Measurements from ENCODE around the gene SPDYE4.

SPDYE4 gene

DNA sequence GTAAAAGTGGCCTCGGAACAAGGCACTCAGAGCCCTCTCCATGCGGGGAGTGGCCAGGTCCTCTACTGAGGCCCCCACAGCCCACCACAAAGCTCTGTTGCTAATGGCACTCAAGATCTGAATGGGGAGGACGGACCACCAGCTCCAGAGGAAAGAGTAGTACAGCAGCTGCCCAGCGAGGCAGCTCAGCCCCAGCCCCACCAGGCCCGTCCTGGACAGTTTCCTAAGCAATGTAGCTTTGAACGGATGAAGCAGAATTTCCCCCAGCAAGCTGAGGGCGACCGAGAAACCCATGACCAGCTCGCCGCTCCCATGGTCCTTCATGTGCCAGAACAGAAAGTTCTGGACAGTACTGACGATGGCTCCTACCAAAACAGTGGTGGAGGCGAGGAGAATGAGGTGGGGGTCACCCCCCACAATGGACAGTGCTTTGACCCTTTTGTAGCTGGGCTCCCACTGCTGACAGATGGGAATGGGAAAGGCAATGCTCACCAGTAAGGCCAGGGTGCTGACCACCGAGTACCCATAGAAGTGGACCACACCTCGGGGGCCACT, 39.4 kb upstream of the SPDYE4 start:
- Histone ChIP-seq H3K27me3 (ENCODE audit: control insufficient read depth, insufficient read depth, low read length) (no peaks in the 10 kb centered on the region), H3K4me3 (ENCODE audit: low read depth, low read length) (no peak overlapping the region), H3K9ac (ENCODE audit: low read depth, low read length) (no peak overlapping the region), H3K4me1 (ENCODE audit: control insufficient read depth, insufficient read depth, low read length) (peaks cover 4% of the 10 kb centered on the region), H3K9me3 (ENCODE audit: control insufficient read depth, insufficient read depth, low read length) (no peaks in the 10 kb centered on the region), H3K36me3 (ENCODE audit: control insufficient read depth, insufficient read depth, low read length) (no peaks in the 10 kb centered on the region)

DNA sequence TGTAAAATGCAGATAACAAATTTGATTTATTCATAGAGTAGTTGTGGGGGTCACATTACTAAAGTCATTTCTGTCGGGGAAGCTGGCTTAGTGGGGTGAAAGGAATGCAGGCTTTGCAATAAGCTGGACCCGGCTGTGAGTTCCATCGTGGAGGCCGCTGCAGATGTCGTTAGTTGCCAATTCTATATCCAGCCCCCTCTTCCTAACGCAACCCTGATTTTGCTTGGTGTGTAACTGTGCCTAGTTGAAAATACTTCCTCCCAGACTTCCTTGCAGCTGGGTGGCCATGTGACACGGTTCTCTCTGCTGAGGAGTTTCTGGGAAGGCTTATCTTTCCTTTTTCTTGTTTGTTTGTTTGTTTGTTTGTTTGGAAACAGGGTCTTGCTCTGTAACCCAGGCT, 36.3 kb upstream of the SPDYE4 start:
- no peak overlapping the region for H3K4me3 ChIP-seq (ENCODE audit: low read depth, low read length)
- H3K4me1 ChIP-seq (ENCODE audit: control insufficient read depth, insufficient read depth, low read length): peaks cover 6% of the 10 kb centered on the region
- peaks cover 4% of the 10 kb centered on the region for H3K9me3 ChIP-seq (ENCODE audit: control insufficient read depth, insufficient read depth, low read length)
- no peak overlapping the region for H3K9ac ChIP-seq (ENCODE audit: low read depth, low read length)
- H3K36me3 ChIP-seq (ENCODE audit: control insufficient read depth, insufficient read depth, low read length): no peaks in the 10 kb centered on the region
- no peaks in the 10 kb centered on the region for H3K27me3 ChIP-seq (ENCODE audit: control insufficient read depth, insufficient read depth, low read length)

DNA sequence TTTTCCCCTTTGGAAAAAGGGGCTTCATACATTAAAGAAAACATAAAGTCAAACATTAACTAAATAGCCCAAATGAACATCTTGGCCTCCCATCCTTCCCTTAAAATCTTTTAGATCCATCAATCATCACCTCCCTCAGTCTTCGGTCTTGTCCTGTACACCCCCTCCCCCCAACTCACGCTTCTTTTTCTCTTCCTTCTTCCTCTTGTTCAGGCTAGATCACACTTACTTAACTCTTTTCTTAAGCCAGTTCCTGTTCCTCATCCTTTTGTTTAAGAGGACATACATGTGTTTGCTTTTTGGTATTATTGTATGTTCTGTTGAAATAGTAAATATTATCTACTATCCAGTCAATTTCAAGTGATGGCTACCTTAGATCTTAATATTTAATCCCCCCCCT, 35.3 kb upstream of the SPDYE4 start:
- H3K36me3 ChIP-seq (ENCODE audit: control insufficient read depth, insufficient read depth, low read length): no peaks in the 10 kb centered on the region
- no peaks in the 10 kb centered on the region for H3K27me3 ChIP-seq (ENCODE audit: control insufficient read depth, insufficient read depth, low read length)
- peaks cover 4% of the 10 kb centered on the region for H3K9me3 ChIP-seq (ENCODE audit: control insufficient read depth, insufficient read depth, low read length)
- no peak overlapping the region for H3K9ac ChIP-seq (ENCODE audit: low read depth, low read length)
- peaks cover 5% of the 10 kb centered on the region for H3K4me1 ChIP-seq (ENCODE audit: control insufficient read depth, insufficient read depth, low read length)
- H3K4me3 ChIP-seq (ENCODE audit: low read depth, low read length): no peak overlapping the region

DNA sequence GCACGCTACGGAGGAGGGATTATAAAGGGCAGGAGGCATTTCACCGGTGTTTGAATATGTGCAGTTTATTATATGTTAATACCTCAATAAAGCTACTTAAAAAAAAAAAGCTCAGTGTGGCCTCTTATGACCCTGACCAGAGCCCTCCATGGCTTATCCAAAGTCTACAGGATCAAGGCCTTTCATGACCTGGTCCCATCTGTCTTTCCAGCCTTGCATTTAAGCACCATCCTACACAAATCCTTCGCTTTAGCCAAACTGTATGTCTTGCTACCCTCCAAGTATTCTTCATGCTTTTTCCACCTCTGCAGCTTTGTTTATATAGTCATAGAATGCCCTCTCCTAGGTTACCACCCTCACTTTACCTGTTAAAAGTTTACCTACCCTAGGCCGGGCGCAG, 34.3 kb upstream of the SPDYE4 start:
- Histone ChIP-seq H3K4me1 (ENCODE audit: control insufficient read depth, insufficient read depth, low read length) (peaks cover 5% of the 10 kb centered on the region), H3K36me3 (ENCODE audit: control insufficient read depth, insufficient read depth, low read length) (no peaks in the 10 kb centered on the region), H3K9ac (ENCODE audit: low read depth, low read length) (no peak overlapping the region), H3K4me3 (ENCODE audit: low read depth, low read length) (no peak overlapping the region), H3K9me3 (ENCODE audit: control insufficient read depth, insufficient read depth, low read length) (peaks cover 4% of the 10 kb centered on the region), H3K27me3 (ENCODE audit: control insufficient read depth, insufficient read depth, low read length) (no peaks in the 10 kb centered on the region)

DNA sequence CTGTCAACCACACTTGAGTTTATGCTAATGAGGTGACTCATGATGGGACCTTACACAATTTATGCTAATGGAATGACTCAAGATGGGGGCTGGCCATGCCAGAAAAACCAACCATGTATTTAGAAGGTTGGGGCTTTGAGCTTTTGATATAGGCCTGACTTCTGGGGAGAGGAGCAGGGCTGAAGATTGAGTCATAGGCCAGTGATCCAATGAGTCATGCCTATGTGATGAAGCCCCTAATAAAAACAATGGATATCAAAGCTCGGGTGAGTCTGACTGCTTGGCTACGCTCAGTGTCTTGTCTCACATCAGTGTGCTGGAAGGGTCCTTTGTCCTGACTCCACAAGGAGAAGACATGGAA, 33.5 kb upstream of the SPDYE4 start:
- Histone ChIP-seq H3K27me3 (ENCODE audit: control insufficient read depth, insufficient read depth, low read length) (no peaks in the 10 kb centered on the region), H3K36me3 (ENCODE audit: control insufficient read depth, insufficient read depth, low read length) (no peaks in the 10 kb centered on the region), H3K9me3 (ENCODE audit: control insufficient read depth, insufficient read depth, low read length) (peaks cover 4% of the 10 kb centered on the region), H3K4me1 (ENCODE audit: control insufficient read depth, insufficient read depth, low read length) (peaks cover 5% of the 10 kb centered on the region), H3K4me3 (ENCODE audit: low read depth, low read length) (no peak overlapping the region), H3K9ac (ENCODE audit: low read depth, low read length) (no peak overlapping the region)

DNA sequence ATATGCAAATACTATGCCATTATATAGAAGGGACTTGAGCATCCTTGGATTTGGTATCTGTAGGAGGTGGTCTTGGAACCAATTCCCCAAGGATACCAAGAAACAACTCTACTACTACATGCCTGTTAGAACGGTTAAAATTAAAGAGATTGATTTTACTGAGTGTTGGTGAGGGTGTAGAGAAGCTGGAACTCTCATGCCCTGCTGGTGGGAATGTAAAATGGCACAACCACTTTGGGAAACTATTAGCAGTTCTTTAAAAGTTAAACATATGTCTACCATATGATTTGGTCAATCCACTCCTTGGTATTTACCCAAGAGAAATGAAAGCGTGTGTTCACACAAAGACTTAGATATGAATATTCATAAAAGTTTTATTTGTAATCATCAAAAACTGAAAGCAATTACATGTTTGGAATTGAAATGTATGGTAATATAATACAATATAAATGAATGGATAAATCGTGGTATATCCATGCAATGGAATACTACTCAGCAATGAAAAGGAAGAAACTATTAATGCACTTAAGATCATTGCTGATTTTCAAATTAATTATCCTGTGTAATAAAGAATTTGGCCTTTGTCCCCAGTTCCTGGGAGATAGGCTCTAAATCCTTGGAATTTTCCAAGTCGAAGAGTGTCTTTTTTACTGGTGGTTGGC, 33.0 kb upstream of the SPDYE4 start:
- Histone ChIP-seq H3K27me3 (ENCODE audit: control insufficient read depth, insufficient read depth, low read length) (no peaks in the 10 kb centered on the region), H3K9me3 (ENCODE audit: control insufficient read depth, insufficient read depth, low read length) (peaks cover 4% of the 10 kb centered on the region), H3K4me3 (ENCODE audit: low read depth, low read length) (no peak overlapping the region), H3K4me1 (ENCODE audit: control insufficient read depth, insufficient read depth, low read length) (peaks cover 5% of the 10 kb centered on the region), H3K36me3 (ENCODE audit: control insufficient read depth, insufficient read depth, low read length) (no peaks in the 10 kb centered on the region), H3K9ac (ENCODE audit: low read depth, low read length) (no peak overlapping the region)

DNA sequence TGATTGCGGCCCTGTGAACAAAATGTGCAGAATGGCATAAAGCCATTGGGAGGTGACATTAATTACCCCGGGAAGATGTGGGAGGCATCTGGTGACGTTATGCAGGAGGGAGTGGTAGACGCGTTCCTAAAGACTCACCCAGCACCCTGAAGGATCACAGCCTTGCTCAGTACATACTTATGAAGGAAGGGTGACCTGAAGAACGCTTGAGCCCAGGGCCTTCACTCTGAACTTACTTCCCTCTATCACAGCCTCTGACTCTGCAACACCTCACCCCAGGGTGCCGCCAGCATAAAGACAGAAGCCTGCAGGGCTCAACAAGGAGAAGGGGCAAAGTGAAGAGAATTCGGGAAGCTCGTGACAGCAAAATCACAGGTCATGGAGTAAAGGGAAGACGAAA, 31.4 kb upstream of the SPDYE4 start:
- H3K4me3 ChIP-seq (ENCODE audit: low read depth, low read length): no peak overlapping the region
- peaks cover 4% of the 10 kb centered on the region for H3K9me3 ChIP-seq (ENCODE audit: control insufficient read depth, insufficient read depth, low read length)
- H3K27me3 ChIP-seq (ENCODE audit: control insufficient read depth, insufficient read depth, low read length): no peaks in the 10 kb centered on the region

DNA sequence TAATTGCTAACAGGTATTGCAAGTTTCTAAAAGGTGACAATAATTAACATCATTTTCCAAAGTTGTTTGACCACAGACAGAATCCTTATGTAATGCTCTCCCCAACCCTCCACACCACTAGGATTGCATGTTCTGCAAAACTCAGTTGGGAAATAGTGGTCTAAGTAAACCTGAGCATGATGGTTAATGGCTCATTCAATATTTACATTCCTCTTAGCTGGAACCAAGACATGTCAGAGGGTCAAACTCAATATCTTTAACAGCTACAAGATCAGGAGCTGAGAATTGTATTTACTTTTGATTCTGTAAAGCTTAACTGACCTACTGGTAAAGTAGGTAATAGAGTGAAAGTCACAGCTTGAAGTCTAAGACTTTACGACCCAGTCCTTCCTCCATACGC, 30.7 kb upstream of the SPDYE4 start:
- no peak overlapping the region for H3K9ac ChIP-seq (ENCODE audit: low read depth, low read length)
- H3K27me3 ChIP-seq (ENCODE audit: control insufficient read depth, insufficient read depth, low read length): no peaks in the 10 kb centered on the region
- H3K4me3 ChIP-seq (ENCODE audit: low read depth, low read length): no peak overlapping the region
- H3K4me1 ChIP-seq (ENCODE audit: control insufficient read depth, insufficient read depth, low read length): peaks cover 5% of the 10 kb centered on the region
- H3K36me3 ChIP-seq (ENCODE audit: control insufficient read depth, insufficient read depth, low read length): no peaks in the 10 kb centered on the region
- peaks cover 4% of the 10 kb centered on the region for H3K9me3 ChIP-seq (ENCODE audit: control insufficient read depth, insufficient read depth, low read length)

More for the DNA sequence above, 31.4 kb upstream of the SPDYE4 start:
- Histone ChIP-seq H3K36me3 (ENCODE audit: control insufficient read depth, insufficient read depth, low read length) (no peaks in the 10 kb centered on the region), H3K4me1 (ENCODE audit: control insufficient read depth, insufficient read depth, low read length) (peaks cover 5% of the 10 kb centered on the region), H3K9ac (ENCODE audit: low read depth, low read length) (peak overlapping the region; percentile 9)

DNA sequence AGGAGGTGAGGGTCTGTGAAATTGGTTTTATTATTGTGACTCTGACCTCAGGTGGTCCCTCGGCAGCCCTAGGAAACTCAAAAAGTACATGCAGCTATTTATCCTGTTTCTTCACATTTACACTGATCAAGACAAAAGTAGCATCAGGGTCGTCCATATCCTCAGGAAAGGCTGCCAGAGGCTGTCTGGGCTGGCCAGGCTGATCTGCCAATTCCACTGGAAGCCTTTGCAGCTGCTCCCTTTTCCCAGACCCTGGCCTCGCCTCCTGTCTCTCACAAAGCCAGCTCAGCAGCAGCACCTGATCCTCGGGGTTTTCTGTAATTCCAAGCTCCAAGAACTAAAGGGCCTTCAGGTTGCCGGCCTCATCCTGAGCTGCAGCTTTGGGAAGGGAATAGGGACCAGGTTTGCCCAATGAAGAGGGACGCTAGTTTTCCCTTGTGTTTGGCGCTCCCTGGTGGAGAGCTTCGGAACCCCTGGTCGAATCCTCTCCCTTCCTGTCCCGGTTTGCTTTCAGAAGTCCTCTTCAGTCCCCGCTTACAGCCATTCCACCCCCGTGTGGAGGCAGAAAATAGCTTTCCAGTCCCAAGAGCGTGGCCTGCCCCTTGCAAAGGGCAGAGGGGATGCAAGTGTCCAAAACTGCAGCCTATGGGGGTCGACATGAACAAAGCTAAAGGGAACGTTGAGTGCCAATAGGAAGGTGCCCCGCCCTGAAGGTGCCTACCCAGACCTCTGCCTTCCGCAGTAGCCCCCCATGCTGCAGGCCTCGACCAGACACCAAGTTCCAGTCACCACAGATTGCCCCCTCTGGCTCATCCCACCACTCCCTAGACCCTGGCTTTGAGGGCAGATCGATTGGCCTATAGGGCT, 27.4 kb upstream of the SPDYE4 start:
- Histone ChIP-seq H3K27me3 (ENCODE audit: control insufficient read depth, insufficient read depth, low read length) (no peaks in the 10 kb centered on the region), H3K9ac (ENCODE audit: low read depth, low read length) (peak overlapping the region; percentile 10), H3K9me3 (ENCODE audit: control insufficient read depth, insufficient read depth, low read length) (no peaks in the 10 kb centered on the region), H3K4me1 (ENCODE audit: control insufficient read depth, insufficient read depth, low read length) (peaks cover 5% of the 10 kb centered on the region), H3K36me3 (ENCODE audit: control insufficient read depth, insufficient read depth, low read length) (no peaks in the 10 kb centered on the region), H3K4me3 (ENCODE audit: low read depth, low read length) (no peak overlapping the region)

DNA sequence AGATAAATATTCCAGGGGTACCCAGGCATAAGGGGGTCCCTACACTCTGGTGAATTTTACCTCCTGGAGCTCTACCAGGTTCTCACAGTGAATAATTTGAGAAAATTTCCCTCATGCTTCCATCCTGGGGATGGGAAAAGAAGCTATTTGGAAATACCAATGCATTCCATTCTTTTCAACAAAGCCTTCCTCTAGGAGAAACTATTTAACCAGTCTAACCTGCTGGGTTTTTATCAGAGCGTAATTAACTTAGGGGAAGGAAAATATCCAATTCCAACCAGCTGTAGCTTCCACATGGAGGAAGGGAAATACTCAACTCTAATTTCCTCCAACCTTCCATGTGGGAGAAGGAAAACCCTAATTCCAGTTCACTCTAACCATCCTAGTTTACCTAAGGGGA, 23.8 kb upstream of the SPDYE4 start:
- Histone ChIP-seq H3K4me1 (ENCODE audit: control insufficient read depth, insufficient read depth, low read length) (no peaks in the 10 kb centered on the region), H3K27me3 (ENCODE audit: control insufficient read depth, insufficient read depth, low read length) (no peaks in the 10 kb centered on the region), H3K9me3 (ENCODE audit: control insufficient read depth, insufficient read depth, low read length) (no peaks in the 10 kb centered on the region), H3K4me3 (ENCODE audit: low read depth, low read length) (no peak overlapping the region), H3K36me3 (ENCODE audit: control insufficient read depth, insufficient read depth, low read length) (no peaks in the 10 kb centered on the region), H3K9ac (ENCODE audit: low read depth, low read length) (no peak overlapping the region)

DNA sequence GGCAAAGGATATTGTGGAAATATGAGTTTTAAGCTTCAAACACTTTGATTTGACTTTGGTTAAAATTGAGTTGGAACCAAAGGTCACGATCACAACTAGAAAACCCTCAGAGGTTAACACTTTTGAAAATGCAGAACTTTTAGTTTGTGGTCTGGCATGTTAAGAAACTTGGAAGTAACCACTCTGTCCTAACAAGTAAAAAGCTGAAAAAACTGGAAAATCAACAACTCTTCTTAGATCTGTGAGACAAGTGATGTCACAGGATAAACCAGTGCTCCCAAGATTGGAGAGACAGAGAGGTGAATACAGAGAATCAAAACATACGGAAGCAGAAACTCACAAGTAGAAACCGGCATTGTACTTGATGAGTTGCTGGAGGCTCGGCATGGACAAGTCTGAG, 23.4 kb upstream of the SPDYE4 start:
- no peak overlapping the region for H3K9ac ChIP-seq (ENCODE audit: low read depth, low read length)
- H3K4me3 ChIP-seq (ENCODE audit: low read depth, low read length): no peak overlapping the region

DNA sequence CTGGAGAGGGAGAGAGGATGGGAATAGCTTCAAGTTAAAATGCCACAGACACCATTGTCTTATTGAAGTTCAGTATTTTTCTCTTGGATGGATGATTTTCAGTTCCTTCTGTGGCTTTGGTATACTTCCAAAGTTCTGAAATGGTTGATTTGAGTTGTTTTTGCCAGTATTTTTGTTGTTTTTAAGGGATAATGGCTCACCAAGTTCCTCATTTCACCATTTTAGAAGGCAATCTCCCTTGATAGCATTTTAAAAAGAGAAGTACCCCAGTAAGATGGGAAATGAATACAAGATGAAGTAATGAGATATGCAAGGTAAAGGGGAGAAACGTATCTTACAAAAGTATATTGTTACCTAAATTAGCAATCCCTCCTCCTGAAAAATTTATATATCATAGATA, 18.5 kb upstream of the SPDYE4 start:
- Histone ChIP-seq H3K9me3 (ENCODE audit: control insufficient read depth, insufficient read depth, low read length) (no peaks in the 10 kb centered on the region), H3K36me3 (ENCODE audit: control insufficient read depth, insufficient read depth, low read length) (no peaks in the 10 kb centered on the region), H3K9ac (ENCODE audit: low read depth, low read length) (no peak overlapping the region), H3K4me1 (ENCODE audit: control insufficient read depth, insufficient read depth, low read length) (no peaks in the 10 kb centered on the region), H3K27me3 (ENCODE audit: control insufficient read depth, insufficient read depth, low read length) (no peaks in the 10 kb centered on the region), H3K4me3 (ENCODE audit: low read depth, low read length) (no peak overlapping the region)

More for the DNA sequence above, 23.4 kb upstream of the SPDYE4 start:
- Histone ChIP-seq H3K4me1 (ENCODE audit: control insufficient read depth, insufficient read depth, low read length) (no peaks in the 10 kb centered on the region), H3K36me3 (ENCODE audit: control insufficient read depth, insufficient read depth, low read length) (no peaks in the 10 kb centered on the region), H3K9me3 (ENCODE audit: control insufficient read depth, insufficient read depth, low read length) (no peaks in the 10 kb centered on the region), H3K27me3 (ENCODE audit: control insufficient read depth, insufficient read depth, low read length) (no peaks in the 10 kb centered on the region)
